K562 (cell line): ENCODE measurements around the gene KAT14. TPM values are rescaled to one million over a fixed set of nuclear protein-coding genes. Genes with fewer than 3 reads are reported as not detected.

Experiments
- ATAC-seq: fragments of 200-7000 bp; cut with Tn5 transposase; 3 replicates; pipeline ENCODE4 v1.9.1; 2020; ENCODE audit warnings: moderate library complexity
- BruUV-seq: library from RNA; stranded (reverse); fragments of 400-500 nt; replicated peaks from 2 replicates; lab custom pipeline; 2021; lab: Mats Ljungman, UMichigan
- CTCF ChIA-PET: fragments of 300-600 bp; formaldehyde crosslinking; extraction: SDS; loops from one replicate; lab custom pipeline; 2021; ENCODE audit warnings: low intra/inter-chr PET ratio; lab: Yijun Ruan, JAX
- POLR2A ChIA-PET: fragments of 300-600, 350-650 bp; sonication (Branson Sonifier 250); formaldehyde crosslinking; extraction: SDS; loops from one replicate; lab custom pipeline; 2021; ENCODE audit warnings: antibody characterized with exemption, inconsistent platforms; lab: Yijun Ruan, JAX
- DNase-seq, 4 experiments: peaks; one replicate each; pipeline versions ENCODE4 v3.0.0 to v3.0.0-alpha.2; 2011 to 2018; ENCODE audit warnings: low spot score in 3 of 4, mixed read lengths in 3 of 4; ENCODE audit errors: extremely low read depth in 1 of 4
- FAIRE-seq: peaks from 2 replicates; lab custom pipeline; 2011; peaks lifted over from hg19 to GRCh38; lab: Jason Lieb, UNC
- H2AFZ ChIP-seq: 2 replicates; pipeline ENCODE4 v1.6.0; 2011; ENCODE audit warnings: low read depth, low read length, control low read depth, inconsistent platforms
- H3K27ac ChIP-seq: fragments of 200-600 bp; 3 replicates; pipeline ENCODE4 v1.8.0; 2011; ENCODE audit warnings: low read depth, mild to moderate bottlenecking, control low read depth, inconsistent platforms, low read length, moderate library complexity, mixed read lengths; ENCODE audit errors: extremely low read depth
- H3K27me3 ChIP-seq, 2 experiments: fragments of 300-600 bp in 1 of 2; 2 replicates in 1 of 2; 3 replicates in 1 of 2; pipeline versions ENCODE4 v1.6.0 to v1.8.0; 2011; ENCODE audit warnings: inconsistent platforms in 2 of 2, low read length in 2 of 2, mild to moderate bottlenecking in 1 of 2, mixed read lengths in 1 of 2, moderate library complexity in 1 of 2; ENCODE audit not compliant: control insufficient read depth in 2 of 2, insufficient read depth in 2 of 2
- H3K36me3 ChIP-seq: fragments of 300-600 bp; 3 replicates; pipeline ENCODE4 v1.8.0; 2011; ENCODE audit warnings: mild to moderate bottlenecking, low read length, inconsistent platforms; ENCODE audit not compliant: control insufficient read depth, insufficient read depth
- H3K4me1 ChIP-seq, 2 experiments: fragments of 200-600 bp in 1 of 2; replicated peaks in 1 of 2; 2 replicates in 1 of 2; 3 replicates in 1 of 2; pipeline versions ENCODE4 v1.5.1 to v1.8.0; 2011; ENCODE audit warnings: inconsistent platforms in 2 of 2, low read length in 2 of 2, mild to moderate bottlenecking in 1 of 2, mixed read lengths in 1 of 2, moderate library complexity in 1 of 2; ENCODE audit not compliant: control insufficient read depth in 2 of 2, insufficient read depth in 2 of 2
- H3K4me2 ChIP-seq: 2 replicates; pipeline ENCODE4 v1.6.1; 2011; ENCODE audit warnings: low read length, control low read depth, inconsistent platforms, mixed read lengths; ENCODE audit not compliant: insufficient read depth
- H3K4me3 ChIP-seq: fragments of 200-600 bp; sonication (generic), shearing (Covaris generic); 2 replicates; pipeline ENCODE4 v1.5.1; 2016; ENCODE audit warnings: control low read depth, inconsistent platforms
- H3K79me2 ChIP-seq: fragments of 200-600 bp; 3 replicates; pipeline ENCODE4 v1.8.0; 2011; ENCODE audit warnings: low read length, inconsistent platforms; ENCODE audit not compliant: control insufficient read depth, insufficient read depth
- H3K9ac ChIP-seq, 2 experiments: 2 replicates each; pipeline versions ENCODE4 v1.6.0 to v1.6.1; 2011; ENCODE audit warnings: low read depth in 2 of 2, low read length in 2 of 2, control low read depth in 1 of 2, inconsistent platforms in 1 of 2, mild to moderate bottlenecking in 1 of 2, mixed read lengths in 1 of 2; ENCODE audit not compliant: insufficient read depth in 1 of 2
- H3K9me1 ChIP-seq: one replicate; pipeline ENCODE4 v1.6.0; 2011; ENCODE audit warnings: inconsistent platforms, mild to moderate bottlenecking, low read length, moderate library complexity; ENCODE audit not compliant: control insufficient read depth, insufficient read depth
- H3K9me3 ChIP-seq: replicated peaks from 2 replicates; pipeline ENCODE4 v1.5.1; 2011; ENCODE audit warnings: low read depth, low read length, inconsistent platforms; ENCODE audit not compliant: control insufficient read depth, insufficient read depth
- H4K20me1 ChIP-seq: replicated peaks from 2 replicates; pipeline ENCODE4 v1.6.1; 2011; ENCODE audit warnings: low read length, inconsistent platforms, mixed read lengths; ENCODE audit not compliant: control insufficient read depth, insufficient read depth
- CBX3 ChIP-seq, 2 experiments: IDR thresholded peaks; 1 replicate in 1 of 2; 2 replicates in 1 of 2; pipeline ENCODE4 v1.6.1; 2012; ENCODE audit warnings: inconsistent platforms in 2 of 2, low read length in 2 of 2, borderline replicate concordance in 1 of 2, control low read depth in 1 of 2
- ILK ChIP-seq: fragments of 450-650 bp; IDR thresholded peaks from 2 replicates; pipeline ENCODE4 v1.6.1; 2016; ENCODE audit warnings: missing genetic modification characterization, low read depth, mild to moderate bottlenecking, missing compliant biosample characterization, moderate library complexity, borderline replicate concordance
- IRF2 ChIP-seq: sonication (generic); formaldehyde crosslinking; IDR thresholded peaks from 2 replicates; pipeline ENCODE4 v1.8.1; 2022; ENCODE audit warnings: mild to moderate bottlenecking, missing genetic modification reagents
- MITF ChIP-seq: IDR thresholded peaks from 2 replicates; pipeline ENCODE4 v1.6.1; 2014; ENCODE audit warnings: antibody characterized with exemption
- NRF1 ChIP-seq, 2 experiments: fragments of 450-650 bp; IDR thresholded peaks in 1 of 2; conservative IDR thresholded peaks in 1 of 2; 2 replicates each; pipeline ENCODE4 v1.6.1; 2014; ENCODE audit warnings: mild to moderate bottlenecking in 2 of 2
- POLR3G ChIP-seq: IDR thresholded peaks from 2 replicates; pipeline ENCODE4 v1.6.1; 2011; ENCODE audit not compliant: insufficient read length, insufficient replicate concordance; ENCODE audit errors: extremely low read depth
- TFAP4 ChIP-seq: sonication (generic); formaldehyde crosslinking; IDR thresholded peaks from 2 replicates; pipeline ENCODE4 v1.8.0; 2022; ENCODE audit warnings: missing genetic modification reagents, mild to moderate bottlenecking, moderate library complexity, borderline replicate concordance
- THAP7 ChIP-seq: fragments of 250-450 bp; sonication (Bioruptor Pico); IDR thresholded peaks from 2 replicates; pipeline ENCODE4 v1.5.0; 2021
- USF2 ChIP-seq: sonication (generic); formaldehyde crosslinking; IDR thresholded peaks from 2 replicates; pipeline ENCODE4 v1.5.0; 2020; ENCODE audit warnings: missing genetic modification reagents
- ZBTB2 ChIP-seq: fragments of 450-650 bp; IDR thresholded peaks from 2 replicates; pipeline ENCODE4 v1.6.1; 2016; ENCODE audit warnings: antibody characterized with exemption
- ZBTB9 ChIP-seq: fragments of 450-650 bp; formaldehyde crosslinking; IDR thresholded peaks from 2 replicates; pipeline ENCODE4 v1.4.0; 2020; ENCODE audit warnings: mild to moderate bottlenecking, moderate library complexity
- ZEB2 ChIP-seq: fragments of 450-650 bp; IDR thresholded peaks from 2 replicates; pipeline ENCODE4 v1.6.1; 2016
- ZNF134 ChIP-seq: fragments of 250-450 bp; sonication (Bioruptor Pico); conservative IDR thresholded peaks from 2 replicates; pipeline ENCODE4 v1.4.0; 2020
- ZNF274 ChIP-seq: IDR thresholded peaks from 2 replicates; pipeline ENCODE4 v1.6.1; 2011; ENCODE audit warnings: low read depth, mild to moderate bottlenecking, low read length, moderate library complexity, borderline replicate concordance
- ZNF586 ChIP-seq: fragments of 450-650 bp; formaldehyde crosslinking; conservative IDR thresholded peaks from 2 replicates; pipeline ENCODE4 v1.4.0; 2020; ENCODE audit warnings: mild to moderate bottlenecking, moderate library complexity
- WGBS: fragments of 100-300 bp; shearing (Covaris generic); methylation state at CpG from one replicate; pipeline ENCODE4 v1.1.6; 2016; ENCODE audit warnings: low coverage, mixed read lengths; ENCODE audit not compliant: insufficient coverage; ENCODE audit errors: missing lambda C conversion rate; 5-methylcytosine and 5-hydroxymethylcytosine counted together
- in situ Hi-C: fragments of 300-500 bp; cut with MboI; formaldehyde crosslinking; loops from 4 replicates; pipeline ENCODE4 v1.15.0; 2018; ENCODE audit warnings: inconsistent platforms, mixed read lengths
- intact Hi-C: fragments of 100-400 bp; cut with micrococcal nuclease; formaldehyde crosslinking; loops from 2 replicates; pipeline ENCODE4 v1.14.2; 2022
- polyA plus RNA-seq, 8 experiments: library from polyadenylated mRNA; depleted of rRNA in 4 of 8; stranded (reverse) in 5 of 8; unstranded in 3 of 8; fragments of >200 nt; fragmentation: Nextera tagmentation in 2 of 8; fragmentation: Illumina TruSeq in 1 of 8; extraction: Ambion mirVana in 2 of 8; extraction: Trizol in 1 of 8; gene quantifications; 2 replicates each; pipeline versions ENCODE4 v1.2.1 to v1.2.3, GENCODE V29; 2011 to 2014; ENCODE audit warnings: inconsistent platforms in 1 of 8, missing spikeins in 1 of 8
- total RNA-seq, 7 experiments: library from RNA; depleted of rRNA in 6 of 7; stranded (reverse); fragments of >200 nt in 6 of 7; fragmentation: Illumina TruSeq in 2 of 7; extraction: Trizol in 2 of 7; gene quantifications; 2 replicates each; pipeline versions ENCODE4 v1.2.1 to v1.2.3, GENCODE V29; 2011 to 2021; ENCODE audit warnings: low replicate concordance in 1 of 7

Gene KAT14
- total and polyA plus RNA-seq, 9 of the 15 experiments (the other 6 are each of a cell fraction or from before 2014, with no cell fraction given): 1.7 to 7.2 (median 5.6) TPM

GRCh38 chr20:18103497-18103896 lies 34.2 kb upstream of the KAT14 start:
- peaks cover 0 to 12% of the 10 kb centered on the region in 2 experiments; a peak in 4 of 5 replicates for H3K27me3 ChIP-seq
- in situ Hi-C loops (no loop called here), intact Hi-C loops (no loop called here)
- no peaks in the 10 kb centered on the region for H3K36me3 ChIP-seq
- H3K9me1 ChIP-seq: no peaks in the 10 kb centered on the region
- no peak for ATAC-seq
- H3K79me2 ChIP-seq: no peaks in the 10 kb centered on the region
- no peaks in the 10 kb centered on the region for H4K20me1 ChIP-seq
- 0% methylated on average over 1 of the region's 1 CpG for WGBS
- no peak overlapping the region for H3K9ac ChIP-seq
- CTCF ChIA-PET: no interaction called here
- DNase-seq: no peak
- no TSS peak for BruUV-seq
- no peaks in the 10 kb centered on the region for H3K9me3 ChIP-seq
- POLR2A ChIA-PET: interaction anchor here (0.8 kb wide), 1 partner anchor 882 kb away, joined by 3 read pairs; no protein-coding TSS in a partner anchor
- no peak overlapping the region for H3K4me2 ChIP-seq
- no peak overlapping the region for H3K4me3 ChIP-seq
- H3K4me1 ChIP-seq: no peaks in the 10 kb centered on the region
- no peak overlapping the region for H3K27ac ChIP-seq
- FAIRE-seq: no peak
- H2AFZ ChIP-seq: no peak overlapping the region
- TF ChIP-seq ZEB2 (no peak), ZNF586 (no peak), ZNF274 (no peak), TFAP4 (CRISPR knock-in tag) (no peak), ZNF134 (CRISPR knock-in tag) (no peak), NRF1 (conservative IDR thresholded peaks at IDR 0.05 in 1 of 2, IDR thresholded peaks at IDR 0.05 in 1 of 2) (no peak), ILK (no peak), ZBTB2 (no peak), MITF (no peak), CBX3 (IDR thresholded peaks at IDR 0.05; ENCODE audit: borderline replicate concordance in 1 of 2, low read length in 2 of 2) (no peak), ZBTB9 (CRISPR knock-in tag) (no peak), THAP7 (no peak), POLR3G (no peak), USF2 (CRISPR knock-in tag) (no peak), IRF2 (CRISPR knock-in tag) (no peak)
